Gastrocnemius medialis (tissue), 4 donors: ENCODE measurements around the gene DIAPH1.

Experiments used
- CTCF ChIP-seq, 5 experiments: fragments of 450-650 bp in 3 of 5; fragments of 200-600 bp in 2 of 5; sonication (generic) in 2 of 5; IDR thresholded peaks in 4 of 5; conservative IDR thresholded peaks in 1 of 5; 1 replicate in 4 of 5; 2 replicates in 1 of 5; pipeline ENCODE4 v1.5.1; 2016 to 2019; ENCODE audit warnings: antibody characterized with exemption in 5 of 5, mild to moderate bottlenecking in 3 of 5, moderate library complexity in 3 of 5
- POLR2A ChIP-seq, 2 donors: fragments of 450-650 bp; IDR thresholded peaks; one replicate each; pipeline ENCODE4 v1.6.1; 2017; ENCODE audit warnings: antibody characterized with exemption in 2 of 2, mild to moderate bottlenecking in 2 of 2, moderate library complexity in 2 of 2

DNA sequence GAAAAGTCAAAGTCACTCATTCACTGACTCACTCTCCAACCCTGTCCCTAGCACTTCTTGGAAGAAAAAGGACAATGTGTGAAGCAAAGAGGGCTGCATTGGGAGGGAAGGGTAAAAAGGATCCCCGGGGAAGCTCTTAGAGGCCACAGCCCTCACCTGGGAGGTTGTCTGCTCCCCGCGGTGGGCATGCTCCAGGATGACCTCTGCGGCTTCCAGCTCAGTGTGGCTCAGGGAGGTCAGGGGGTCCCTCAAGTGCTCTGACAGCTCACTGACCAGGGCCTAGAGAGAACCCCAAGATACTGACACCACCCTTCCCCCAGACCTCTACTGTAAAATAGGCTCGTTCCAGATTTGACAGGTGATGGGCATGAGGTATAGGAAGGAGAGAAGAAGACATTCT lies 28.4 kb upstream of the DIAPH1 start:
- TF ChIP-seq CTCF (IDR thresholded peaks at IDR 0.05 in 4 of 5, conservative IDR thresholded peaks at IDR 0.05 in 1 of 5) (no peak), POLR2A (IDR thresholded peaks at IDR 0.05) (no peak)
